MM.1S (cell line): ENCODE data around the gene TMEM9.

Experiments used
- CTCF ChIP-seq: fragments of 300-600 bp; sonication (generic); IDR thresholded peaks from 2 replicates; pipeline ENCODE4 v1.5.1; 2016; ENCODE audit warnings: antibody characterized with exemption, low read length, mixed read lengths
- EZH2 ChIP-seq: fragments of 300-600 bp; sonication (generic); optimal IDR thresholded peaks from 2 replicates; pipeline ENCODE3; 2017; ENCODE audit warnings: low read depth, mild to moderate bottlenecking, antibody characterized with exemption, low read length, mixed read lengths
- EZH2phosphoT487 ChIP-seq: fragments of 300-600 bp; sonication (generic); IDR thresholded peaks from 2 replicates; pipeline ENCODE4 v1.6.1; 2018; ENCODE audit warnings: antibody characterized with exemption, low read length

GRCh38 chr1:201123866-201124265, 30.4 kb downstream of the TMEM9 start:
- no peak for TF ChIP-seq CTCF
- no peak for TF ChIP-seq EZH2phosphoT487
- TF ChIP-seq EZH2, result no peak
